ENCODE measurements around the gene KCNQ1. TPM values are rescaled to one million over a fixed set of nuclear protein-coding genes. Genes with fewer than 3 reads are reported as not detected.

KCNQ1 gene
- polyA plus RNA-seq, 1 of the 3 experiments (the other 2 are of a cell fraction), result 0.05 TPM

DNA sequence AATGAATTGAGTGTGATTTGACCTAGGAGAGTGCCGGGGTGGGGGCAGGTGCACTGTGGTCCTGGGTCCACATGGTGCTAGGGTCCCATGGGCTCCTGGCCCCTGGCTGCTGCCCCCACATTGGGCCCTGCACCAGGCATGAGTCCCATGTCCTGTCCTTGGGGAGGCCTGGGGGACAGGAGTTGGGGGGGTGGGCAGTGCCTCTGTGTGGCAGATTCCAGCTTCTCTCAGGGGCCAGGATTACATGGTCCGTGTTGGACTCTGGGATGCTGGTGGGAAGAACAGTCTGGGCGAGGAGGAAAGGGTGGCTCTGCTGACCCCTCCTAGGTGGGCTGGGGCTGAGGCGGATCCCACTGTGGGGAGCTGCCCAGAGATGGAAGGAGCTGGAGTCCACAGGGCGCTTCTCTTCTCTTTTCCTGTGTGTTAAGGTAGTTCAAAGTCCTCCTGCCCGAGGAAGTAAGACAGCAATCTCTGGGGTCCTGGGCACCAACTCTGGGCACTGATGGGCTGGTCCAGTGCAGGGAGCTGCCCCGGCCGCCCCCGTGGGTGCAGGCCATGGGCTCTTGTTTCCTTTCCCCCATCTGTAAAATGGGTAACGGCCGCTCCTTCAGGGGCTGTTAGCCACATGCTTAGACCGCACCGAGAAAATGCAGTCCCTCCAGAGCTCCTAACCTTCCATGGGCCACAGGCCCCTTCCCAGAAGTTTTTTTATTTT lies 19.8 kb downstream of the KCNQ1 start:
- no peak overlapping the region for H3K27ac ChIP-seq (ENCODE audit: low read depth in 2 of 2, low read length in 1 of 2)
- no peak overlapping the region for H3K4me2 ChIP-seq
- no peaks in the 10 kb centered on the region for H3K79me2 ChIP-seq (ENCODE audit: insufficient read depth)
- TF ChIP-seq, protein P1, sequence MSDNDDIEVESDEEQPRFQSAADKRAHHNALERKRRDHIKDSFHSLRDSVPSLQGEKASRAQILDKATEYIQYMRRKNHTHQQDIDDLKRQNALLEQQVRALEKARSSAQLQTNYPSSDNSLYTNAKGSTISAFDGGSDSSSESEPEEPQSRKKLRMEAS (IDR thresholded peaks at IDR 0.05; ENCODE audit: low read depth), result no peak
- no peak for TF ChIP-seq ELF1 (IDR thresholded peaks at IDR 0.05)
- TF ChIP-seq MEF2A (IDR thresholded peaks at IDR 0.05; ENCODE audit: borderline replicate concordance, low read depth), result no peak
- TF ChIP-seq FOXM1 (IDR thresholded peaks at IDR 0.05; ENCODE audit: low read depth), result no peak
- TF ChIP-seq, protein P2, sequence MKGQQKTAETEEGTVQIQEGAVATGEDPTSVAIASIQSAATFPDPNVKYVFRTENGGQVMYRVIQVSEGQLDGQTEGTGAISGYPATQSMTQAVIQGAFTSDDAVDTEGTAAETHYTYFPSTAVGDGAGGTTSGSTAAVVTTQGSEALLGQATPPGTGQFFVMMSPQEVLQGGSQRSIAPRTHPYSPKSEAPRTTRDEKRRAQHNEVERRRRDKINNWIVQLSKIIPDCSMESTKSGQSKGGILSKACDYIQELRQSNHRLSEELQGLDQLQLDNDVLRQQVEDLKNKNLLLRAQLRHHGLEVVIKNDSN (IDR thresholded peaks at IDR 0.05; ENCODE audit: borderline replicate concordance, low read depth), result no peak
- TF ChIP-seq NRF1 (IDR thresholded peaks at IDR 0.05; ENCODE audit: low read depth, low read length), result no peak
- H3K9ac ChIP-seq, result no peak overlapping the region
- H3K27me3 ChIP-seq (ENCODE audit: insufficient read depth), result no peaks in the 10 kb centered on the region
- ChIA-PET POLR2A (no interaction called here), CTCF (interaction anchor here (1.2 to 1.6 kb wide), 4 partner anchors 10 to 67 kb away, joined by 3 to 7 read pairs (median 5); no protein-coding TSS in a partner anchor)
- peaks cover 0 to 26% of the 10 kb centered on the region in 2 experiments; a peak in 1 of 4 replicates for H3K4me1 ChIP-seq (ENCODE audit: control insufficient read depth in 1 of 2, insufficient read depth in 2 of 2, low read depth in 1 of 2, low read length in 1 of 2)
- no peaks in the 10 kb centered on the region for H3F3A ChIP-seq (replicated peaks; ENCODE audit: insufficient read depth)
- no peaks in the 10 kb centered on the region for H3K9me3 ChIP-seq
- H3K4me3 ChIP-seq (ENCODE audit: low read depth in 2 of 2, low read length in 1 of 2), result no peak overlapping the region
- no peaks in the 10 kb centered on the region for H3K36me3 ChIP-seq (replicated peaks in 1 of 2; ENCODE audit: control insufficient read depth in 1 of 2, insufficient read depth in 2 of 2, low read length in 1 of 2)
- H2AFZ ChIP-seq (ENCODE audit: low read depth), result no peak overlapping the region
- H3K9me2 ChIP-seq, result no peaks in the 10 kb centered on the region
- 52% methylated on average over 12 of the region's 13 CpGs for WGBS (ENCODE audit: low lambda C conversion rate)
- DNase-seq, result no peak
- H4K20me1 ChIP-seq (ENCODE audit: insufficient read depth), result no peaks in the 10 kb centered on the region

DNA sequence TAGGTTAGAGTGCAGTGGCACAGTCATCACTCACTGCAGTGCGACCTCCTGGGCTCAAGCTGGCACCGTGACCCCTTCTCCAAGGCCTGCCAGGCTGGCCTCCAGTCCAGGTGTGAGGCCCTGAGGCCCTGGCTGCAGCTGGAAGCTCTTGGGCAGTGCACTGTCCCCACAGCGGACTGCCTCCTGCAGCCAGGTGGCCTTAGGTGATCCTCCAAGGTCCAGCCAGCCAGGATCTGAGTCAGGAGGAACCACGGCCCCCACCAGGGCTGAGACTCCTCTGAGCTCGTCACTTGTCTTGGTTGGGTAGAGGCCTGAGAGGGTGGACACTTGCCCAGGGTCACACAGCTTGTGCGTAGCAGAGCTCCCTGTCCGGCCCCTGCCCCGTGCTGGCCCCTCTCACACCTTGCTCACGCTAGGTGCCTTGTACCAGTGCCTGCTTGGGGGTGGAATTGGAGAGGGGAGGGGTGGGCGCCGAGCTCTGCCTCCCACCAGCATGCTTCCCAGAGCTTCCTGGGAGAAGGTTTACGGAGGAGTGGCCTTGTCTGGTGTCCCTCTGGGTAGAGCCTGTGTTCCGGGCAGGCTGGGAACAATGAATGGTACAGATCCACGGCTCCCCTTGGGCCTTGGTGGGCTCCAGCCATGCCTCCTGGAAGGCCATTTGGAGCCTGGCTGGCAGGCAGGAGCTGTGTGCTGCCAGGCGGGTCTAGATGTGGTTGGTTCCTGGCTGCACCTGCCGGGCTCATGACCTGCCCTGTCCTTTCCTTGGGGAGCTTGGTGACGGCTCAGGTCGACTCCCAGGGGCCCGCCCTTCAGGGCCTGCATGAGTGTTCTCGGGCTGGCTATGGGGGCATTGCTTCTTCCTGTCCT lies 20.6 kb downstream of the KCNQ1 start:
- WGBS (ENCODE audit: low lambda C conversion rate), result 20% methylated on average over 5 of the region's 20 CpGs
- Histone ChIP-seq H3K36me3 (replicated peaks in 1 of 2; ENCODE audit: control insufficient read depth in 1 of 2, insufficient read depth in 2 of 2, low read length in 1 of 2) (no peaks in the 10 kb centered on the region), H3K79me2 (ENCODE audit: insufficient read depth) (no peaks in the 10 kb centered on the region), H3K4me2 (no peak overlapping the region), H3K27ac (ENCODE audit: low read depth in 2 of 2, low read length in 1 of 2) (no peak overlapping the region), H3K9me3 (no peaks in the 10 kb centered on the region), H3K4me1 (ENCODE audit: control insufficient read depth in 1 of 2, insufficient read depth in 2 of 2, low read depth in 1 of 2, low read length in 1 of 2) (peaks cover 0 to 21% of the 10 kb centered on the region in 2 experiments; a peak in 1 of 4 replicates), H3F3A (replicated peaks; ENCODE audit: insufficient read depth) (no peaks in the 10 kb centered on the region), H3K9me2 (no peaks in the 10 kb centered on the region), H3K4me3 (ENCODE audit: low read depth in 2 of 2, low read length in 1 of 2) (no peak overlapping the region), H4K20me1 (ENCODE audit: insufficient read depth) (no peaks in the 10 kb centered on the region), H3K27me3 (ENCODE audit: insufficient read depth) (no peaks in the 10 kb centered on the region), H3K9ac (no peak overlapping the region), H2AFZ (ENCODE audit: low read depth) (no peak overlapping the region)
- POLR2A ChIA-PET, result no interaction called here
- CTCF ChIA-PET, result interaction anchor here (0.6 to 1.6 kb wide), 5 partner anchors 10 to 518 kb away, joined by 3 to 7 read pairs (median 5); partner anchors contain the start of gene MRPL23
- TF ChIP-seq FOXJ3 (CRISPR knock-in tag; IDR thresholded peaks at IDR 0.05) (no peak), YY1 (IDR thresholded peaks at IDR 0.05; ENCODE audit: low read depth) (no peak), TCF12 (IDR thresholded peaks at IDR 0.05) (no peak), RFX5 (IDR thresholded peaks at IDR 0.05; ENCODE audit: low read length) (no peak), NFIC (IDR thresholded peaks at IDR 0.05; ENCODE audit: borderline replicate concordance) (no peak), RCOR1 (IDR thresholded peaks at IDR 0.05; ENCODE audit: low read length) (no peak)
- TF ChIP-seq, protein P3, sequence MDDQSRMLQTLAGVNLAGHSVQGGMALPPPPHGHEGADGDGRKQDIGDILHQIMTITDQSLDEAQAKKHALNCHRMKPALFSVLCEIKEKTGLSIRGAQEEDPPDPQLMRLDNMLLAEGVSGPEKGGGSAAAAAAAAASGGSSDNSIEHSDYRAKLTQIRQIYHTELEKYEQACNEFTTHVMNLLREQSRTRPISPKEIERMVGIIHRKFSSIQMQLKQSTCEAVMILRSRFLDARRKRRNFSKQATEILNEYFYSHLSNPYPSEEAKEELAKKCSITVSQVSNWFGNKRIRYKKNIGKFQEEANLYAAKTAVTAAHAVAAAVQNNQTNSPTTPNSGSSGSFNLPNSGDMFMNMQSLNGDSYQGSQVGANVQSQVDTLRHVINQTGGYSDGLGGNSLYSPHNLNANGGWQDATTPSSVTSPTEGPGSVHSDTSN (IDR thresholded peaks at IDR 0.05), result no peak
- TF ChIP-seq, protein P4, sequence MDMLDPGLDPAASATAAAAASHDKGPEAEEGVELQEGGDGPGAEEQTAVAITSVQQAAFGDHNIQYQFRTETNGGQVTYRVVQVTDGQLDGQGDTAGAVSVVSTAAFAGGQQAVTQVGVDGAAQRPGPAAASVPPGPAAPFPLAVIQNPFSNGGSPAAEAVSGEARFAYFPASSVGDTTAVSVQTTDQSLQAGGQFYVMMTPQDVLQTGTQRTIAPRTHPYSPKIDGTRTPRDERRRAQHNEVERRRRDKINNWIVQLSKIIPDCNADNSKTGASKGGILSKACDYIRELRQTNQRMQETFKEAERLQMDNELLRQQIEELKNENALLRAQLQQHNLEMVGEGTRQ (IDR thresholded peaks at IDR 0.05; ENCODE audit: borderline replicate concordance, low read depth, low read length), result no peak
- no peak for DNase-seq

Measured in SK-N-SH (cell line).